COLO668 (cell line): ENCODE results near the gene HCK.
"Not testable (repeated sequence)": the region's sequence is repeated elsewhere in the genome, so short reads cannot be mapped to it uniquely, and the experiment has no call there.

Experiments
- DNase-seq: peaks from one replicate; lab custom pipeline; 2025; ENCODE audit not compliant: unreplicated experiment; lab: John Stamatoyannopoulos, UW

The HCK gene

DNA sequence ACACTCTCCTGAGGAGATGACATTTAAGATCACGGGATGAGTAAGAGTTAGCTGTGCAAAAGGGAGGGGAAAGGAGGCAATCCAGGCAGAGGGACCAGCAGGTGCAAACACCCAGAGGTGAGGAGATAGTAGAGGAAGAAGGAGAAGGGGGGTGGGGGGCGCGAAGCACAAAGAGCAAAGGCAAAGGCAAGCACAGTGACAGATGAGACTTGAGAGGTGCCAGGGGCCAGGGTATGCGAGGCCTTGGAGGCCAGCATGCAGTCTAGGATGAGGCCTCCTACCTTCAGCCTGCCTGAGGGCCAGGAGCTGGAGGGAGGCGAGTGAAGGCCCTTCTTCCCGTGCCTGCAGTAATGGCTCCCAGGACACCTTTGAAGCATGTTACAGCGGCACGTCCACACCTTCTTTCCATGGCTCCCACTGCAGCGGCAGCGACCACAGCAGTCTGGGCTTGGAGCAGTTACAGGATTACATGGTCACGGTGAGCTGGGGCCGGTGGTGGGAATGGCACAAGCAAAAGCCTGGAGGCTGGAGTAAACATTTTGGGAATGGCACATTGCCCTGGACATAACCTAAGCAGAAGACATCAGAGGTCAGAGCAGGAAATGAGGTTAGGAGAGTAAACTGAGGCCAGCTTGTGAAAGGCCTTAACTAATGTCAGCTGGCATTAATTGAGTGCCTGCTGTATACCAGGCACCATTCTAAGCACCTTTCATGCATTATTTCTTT, 23.2 kb upstream of the HCK start:
- DNase-seq = no peak

DNA sequence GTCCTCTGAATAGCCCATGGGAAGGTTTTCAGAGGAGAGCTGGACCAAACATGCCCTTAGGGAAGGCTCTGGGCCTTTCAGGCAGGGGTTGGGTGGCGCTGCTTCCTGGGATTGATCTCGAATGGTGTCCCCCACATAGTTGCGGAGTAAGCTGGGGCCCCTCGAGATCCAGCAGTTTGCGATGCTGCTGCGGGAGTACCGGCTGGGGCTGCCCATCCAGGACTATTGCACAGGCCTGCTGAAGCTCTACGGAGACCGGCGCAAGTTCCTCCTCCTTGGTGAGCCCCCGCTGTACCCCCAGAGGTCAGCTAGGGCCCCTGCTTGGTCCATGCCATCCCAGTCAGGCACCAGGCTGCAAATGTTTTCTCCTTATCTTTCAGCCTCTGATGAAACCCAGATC, 22.5 kb upstream of the HCK start:
- no peak for DNase-seq

DNA sequence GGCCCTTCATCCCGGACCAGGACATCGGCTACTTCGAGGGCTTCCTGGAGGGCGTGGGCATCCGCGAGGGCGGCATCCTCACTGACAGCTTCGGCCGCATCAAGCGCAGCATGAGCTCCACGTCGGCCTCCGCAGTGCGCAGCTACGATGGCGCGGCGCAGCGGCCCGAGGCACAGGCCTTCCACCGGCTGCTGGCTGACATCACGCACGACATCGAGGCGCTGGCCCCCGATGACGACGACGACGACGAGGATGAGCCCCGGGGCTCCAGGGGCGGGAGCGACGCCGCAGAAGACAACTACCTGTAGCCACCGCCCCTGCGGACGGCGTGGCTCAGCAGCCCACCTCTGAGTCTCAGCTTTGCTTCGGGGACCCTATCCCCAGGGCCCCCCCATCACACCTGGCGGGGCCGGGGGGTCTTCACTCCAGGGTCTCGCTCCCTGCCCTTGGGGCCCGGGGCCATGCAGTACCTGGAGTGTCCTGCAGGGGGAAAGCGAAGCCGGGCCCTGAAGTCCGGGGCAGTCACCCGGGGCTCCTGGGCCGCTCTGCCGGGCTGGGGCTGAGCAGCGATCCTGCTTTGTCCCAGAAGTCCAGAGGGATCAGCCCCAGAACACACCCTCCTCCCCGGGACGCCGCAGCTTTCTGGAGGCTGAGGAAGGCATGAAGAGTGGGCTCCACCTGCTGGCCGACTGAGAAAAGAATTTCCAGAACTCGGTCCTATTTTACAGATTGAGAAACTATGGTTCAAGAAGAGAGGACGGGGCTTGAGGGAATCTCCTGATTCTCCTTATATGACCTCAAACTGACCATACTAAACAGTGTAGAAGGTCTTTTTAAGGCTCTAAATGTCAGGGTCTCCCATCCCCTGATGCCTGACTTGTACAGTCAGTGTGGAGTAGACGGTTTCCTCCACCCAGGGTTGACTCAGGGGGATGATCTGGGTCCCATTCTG, 20.8 kb upstream of the HCK start:
- peak; percentile 73 for DNase-seq

DNA sequence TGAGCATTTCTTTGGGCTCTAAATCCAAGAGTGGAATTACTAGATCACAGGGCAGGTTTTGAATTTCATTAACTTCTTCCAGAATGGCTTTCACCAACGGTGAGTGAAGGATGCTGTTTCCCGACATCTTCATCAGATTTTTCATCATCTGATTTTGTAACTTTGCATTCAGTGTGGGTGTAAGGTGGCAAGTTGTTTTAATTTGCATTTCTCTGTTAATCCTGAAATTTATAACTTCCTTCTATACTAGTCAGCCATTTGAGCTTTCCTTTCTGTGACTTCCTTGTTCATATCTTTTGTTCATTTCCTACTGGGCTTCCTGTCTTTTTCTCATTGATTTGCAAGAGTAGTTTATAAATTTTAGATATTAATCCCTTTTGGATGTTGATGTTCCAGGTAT, 18.7 kb upstream of the HCK start:
- no peak for DNase-seq

DNA sequence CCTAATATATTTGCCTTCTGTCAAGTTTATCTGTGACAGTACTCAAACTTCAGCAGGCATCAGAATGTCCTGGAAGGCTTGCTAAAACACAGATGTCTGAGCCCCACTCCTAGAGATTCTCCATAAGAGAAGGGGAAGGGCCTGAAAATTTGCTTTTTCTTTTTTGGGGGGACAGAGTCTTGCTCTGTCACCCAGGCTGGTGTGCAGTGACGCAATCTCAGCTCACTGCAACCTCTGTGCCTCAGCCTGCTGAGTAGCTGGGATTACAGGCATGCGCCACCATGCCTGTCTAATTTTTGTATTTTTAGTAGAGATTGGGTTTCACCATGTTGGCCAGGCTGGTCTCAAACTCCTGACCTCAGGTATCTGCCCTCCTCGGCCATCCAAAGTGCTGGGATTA, 18.3 kb upstream of the HCK start:
- DNase-seq = not testable (repeated sequence)

DNA sequence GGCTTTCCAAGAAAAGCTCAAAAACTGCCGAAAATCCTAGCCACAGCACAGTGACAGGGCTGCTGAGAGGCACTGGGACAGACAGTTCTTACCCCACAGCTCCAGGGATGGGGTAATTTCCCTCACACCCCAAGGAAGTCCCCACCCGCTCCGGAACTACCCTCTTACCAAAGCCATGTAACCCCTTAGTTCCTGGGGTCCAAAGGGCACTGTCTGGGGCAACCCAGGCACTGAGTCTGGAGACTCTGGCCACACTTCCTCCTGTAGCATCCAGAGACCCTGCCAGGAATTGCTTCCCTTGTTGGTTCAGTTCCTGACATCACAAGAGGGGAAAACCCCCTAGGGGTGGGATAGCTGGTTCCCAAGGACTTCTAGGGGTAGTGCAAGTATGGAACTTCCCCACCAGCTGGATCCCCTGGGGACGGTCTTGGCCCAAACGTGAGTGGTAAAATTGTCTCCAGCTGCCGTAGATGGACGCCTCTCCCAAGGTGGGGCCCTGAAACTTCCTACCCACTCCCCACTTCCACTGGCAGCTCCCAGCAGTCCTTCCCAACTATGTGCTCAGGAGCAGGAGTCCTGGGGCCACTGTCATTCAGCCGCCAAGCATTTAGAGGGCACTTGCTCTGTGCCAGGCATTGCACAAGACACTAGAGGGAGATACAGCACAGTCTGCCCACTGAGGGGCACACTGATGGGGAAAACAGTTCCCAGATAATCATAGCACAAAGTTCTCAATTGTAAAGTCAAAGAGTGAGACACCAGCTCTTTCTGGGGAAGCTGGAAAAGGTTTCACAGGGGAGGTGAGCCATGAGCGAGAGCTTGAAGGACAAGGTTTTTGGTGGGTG, 17.2 kb upstream of the HCK start:
- no peak for DNase-seq

DNA sequence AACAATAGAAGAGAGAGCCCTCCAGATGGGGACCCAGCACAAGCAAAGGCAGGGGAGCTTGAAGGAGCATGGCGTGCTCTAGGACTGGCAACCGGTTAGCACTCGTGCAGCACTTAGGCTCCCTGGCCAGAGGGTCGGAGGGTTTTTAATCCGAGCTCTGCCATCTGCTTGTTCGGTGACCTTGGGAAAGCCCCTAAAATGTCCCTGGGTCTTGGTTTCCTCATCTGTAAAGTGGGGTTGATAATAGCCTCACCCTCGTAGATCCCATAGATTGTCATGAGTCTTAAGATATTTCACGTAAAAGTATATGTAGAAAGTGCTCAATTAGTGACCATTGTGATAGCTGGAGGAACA, 16.6 kb upstream of the HCK start:
- DNase-seq = no peak

DNA sequence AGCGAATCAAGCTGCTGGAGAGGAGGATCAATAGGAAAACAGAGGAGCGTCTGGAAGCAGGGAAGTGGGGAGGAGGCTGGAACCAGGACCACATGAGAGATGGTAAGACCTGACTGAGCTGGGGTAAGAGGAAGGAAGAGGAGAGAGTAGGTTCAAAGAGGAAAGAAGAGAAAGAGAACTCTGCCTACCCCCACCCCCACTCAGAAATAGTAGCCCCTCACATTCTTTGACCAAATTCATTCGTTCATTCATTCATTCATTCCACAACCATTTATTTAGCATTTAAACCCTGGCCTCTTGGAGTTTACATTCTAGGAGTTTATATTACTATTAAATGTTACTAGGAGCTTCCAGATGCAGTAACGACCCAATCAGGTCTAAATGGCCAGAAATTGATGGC, 15.8 kb upstream of the HCK start:
- DNase-seq = no peak

DNA sequence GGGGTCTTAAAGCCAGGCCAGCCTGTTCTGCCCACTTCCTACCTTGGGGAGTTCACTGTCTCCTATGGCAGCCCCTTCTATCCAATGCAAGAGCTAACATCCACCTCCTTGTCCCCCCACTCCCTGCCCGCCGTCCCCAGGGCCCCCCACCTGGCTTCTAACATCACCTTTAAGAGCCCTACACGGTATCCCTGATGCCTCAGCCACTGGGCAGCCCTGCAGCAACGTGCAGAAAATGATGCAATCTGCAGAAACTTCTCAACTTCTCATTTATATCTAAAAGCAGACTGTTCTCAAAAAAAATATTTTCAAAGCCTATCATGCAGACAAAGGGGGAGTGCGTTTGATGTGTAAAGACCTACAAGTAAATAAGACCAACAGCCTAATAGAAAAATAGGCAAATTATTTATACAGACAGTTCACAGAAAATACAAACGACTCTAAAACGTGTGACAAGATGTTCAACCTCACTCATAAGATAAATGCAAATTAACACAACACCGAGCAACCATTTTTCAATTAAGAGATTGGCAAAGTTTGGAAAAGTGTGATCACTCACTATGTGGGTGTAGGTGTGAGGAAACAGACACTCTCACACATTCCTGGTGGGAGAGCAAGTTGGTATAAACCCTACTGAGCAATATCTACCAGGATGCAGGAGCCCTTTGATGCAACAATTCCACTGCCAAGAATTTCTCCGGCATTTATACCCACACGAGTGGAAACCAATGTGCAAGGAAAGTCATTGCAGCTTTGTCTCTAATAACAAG, 15.1 kb upstream of the HCK start:
- DNase-seq = no peak

DNA sequence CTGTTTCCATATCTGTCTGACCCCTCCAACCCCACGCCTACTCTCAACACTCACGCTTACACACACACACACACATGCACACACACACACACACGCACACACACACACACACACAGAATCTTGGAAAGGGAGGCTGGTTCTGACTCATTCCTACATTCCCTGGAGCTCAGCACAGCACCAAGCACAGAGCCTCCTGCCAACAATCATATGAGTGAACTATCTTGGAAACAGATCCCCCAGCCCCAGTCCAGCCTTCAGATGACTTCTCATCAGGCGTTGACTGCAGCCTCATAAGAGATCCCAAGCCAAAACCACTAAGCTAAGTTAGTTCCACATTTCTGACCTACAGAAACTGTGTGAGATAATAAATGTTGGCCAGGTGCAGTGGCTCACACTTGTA, 14.1 kb upstream of the HCK start:
- DNase-seq = no peak

DNA sequence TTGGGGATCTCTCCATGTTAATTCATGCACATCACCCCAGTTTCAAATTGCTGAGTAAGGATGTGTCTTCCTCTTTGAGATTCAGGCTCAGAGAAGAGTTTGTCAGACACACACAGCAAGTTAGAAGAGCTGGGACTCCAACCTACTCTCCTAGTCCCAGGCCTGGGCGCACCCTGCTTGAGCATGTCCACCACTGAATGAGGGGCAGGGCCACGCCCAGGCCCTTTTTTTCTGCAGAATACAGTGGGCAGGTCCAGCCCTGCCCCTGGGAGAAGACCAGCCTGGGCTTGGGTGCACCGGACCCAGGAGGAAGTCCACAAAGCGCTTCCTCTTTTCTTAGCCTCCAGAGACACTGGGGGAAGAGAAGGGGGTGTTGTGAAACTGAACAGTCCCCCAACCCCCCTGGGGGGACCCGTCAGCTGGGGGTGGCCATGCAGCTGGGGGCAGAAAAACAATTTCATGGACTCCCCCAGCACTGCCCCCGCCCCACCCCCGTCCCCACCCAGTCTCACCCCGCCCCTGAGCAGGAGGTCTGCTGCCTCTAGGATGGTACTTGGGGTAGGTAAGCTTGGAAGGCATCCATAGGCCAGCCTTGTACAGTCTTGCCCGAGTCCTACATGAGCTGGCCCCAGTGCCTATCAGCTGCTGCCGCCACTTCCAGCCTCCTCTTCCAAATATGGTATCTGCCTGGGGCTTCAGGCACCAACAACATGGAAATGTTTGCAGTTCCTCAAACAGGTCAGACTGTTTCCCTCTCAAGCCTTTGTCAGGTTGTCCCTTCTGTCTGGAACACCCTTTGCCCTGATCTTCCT, 11.7 kb upstream of the HCK start:
- DNase-seq = no peak

DNA sequence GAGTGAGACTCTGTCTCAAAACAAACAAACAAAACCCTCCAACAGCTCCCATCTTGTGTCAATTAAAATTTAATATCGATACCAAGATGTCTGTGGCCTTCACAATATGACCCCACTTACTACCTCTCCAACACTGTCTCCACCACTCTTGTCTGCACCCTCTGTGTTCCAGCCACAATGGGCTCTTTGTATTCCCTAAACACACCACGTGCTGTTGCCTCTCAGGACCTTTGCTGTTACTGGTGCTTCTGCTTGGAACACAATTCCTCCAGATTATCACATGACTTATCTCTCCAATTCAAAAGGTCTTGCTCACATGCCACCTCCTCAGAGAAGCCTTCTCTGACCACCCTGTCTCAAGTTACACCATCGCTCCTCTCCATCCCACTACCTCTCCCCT, 6.0 kb upstream of the HCK start:
- no peak for DNase-seq

DNA sequence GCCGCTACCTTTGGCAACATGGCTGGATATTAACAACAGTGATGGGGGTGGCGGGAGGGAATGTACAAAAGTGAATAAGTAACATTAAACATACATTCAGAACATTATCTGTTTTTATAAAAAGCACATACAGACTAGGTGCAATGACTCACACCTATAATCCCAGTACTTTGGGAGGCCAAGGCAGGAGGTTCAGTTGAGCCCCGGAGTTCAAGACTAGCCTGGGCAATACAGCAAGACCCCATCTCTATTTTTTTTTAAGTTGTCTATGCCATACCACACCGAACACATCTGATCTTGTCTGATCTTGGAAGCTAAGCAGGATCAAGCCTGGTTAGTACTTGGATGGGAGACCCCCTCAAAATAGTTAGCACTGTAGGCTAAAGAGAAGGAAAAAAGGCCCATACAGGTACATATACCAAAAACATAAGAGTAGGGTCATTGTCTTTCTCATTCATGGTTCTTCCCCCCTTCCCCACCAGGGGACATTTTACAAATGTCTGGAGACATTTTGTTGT, 1.7 kb upstream of the HCK start:
- no peak for DNase-seq

DNA sequence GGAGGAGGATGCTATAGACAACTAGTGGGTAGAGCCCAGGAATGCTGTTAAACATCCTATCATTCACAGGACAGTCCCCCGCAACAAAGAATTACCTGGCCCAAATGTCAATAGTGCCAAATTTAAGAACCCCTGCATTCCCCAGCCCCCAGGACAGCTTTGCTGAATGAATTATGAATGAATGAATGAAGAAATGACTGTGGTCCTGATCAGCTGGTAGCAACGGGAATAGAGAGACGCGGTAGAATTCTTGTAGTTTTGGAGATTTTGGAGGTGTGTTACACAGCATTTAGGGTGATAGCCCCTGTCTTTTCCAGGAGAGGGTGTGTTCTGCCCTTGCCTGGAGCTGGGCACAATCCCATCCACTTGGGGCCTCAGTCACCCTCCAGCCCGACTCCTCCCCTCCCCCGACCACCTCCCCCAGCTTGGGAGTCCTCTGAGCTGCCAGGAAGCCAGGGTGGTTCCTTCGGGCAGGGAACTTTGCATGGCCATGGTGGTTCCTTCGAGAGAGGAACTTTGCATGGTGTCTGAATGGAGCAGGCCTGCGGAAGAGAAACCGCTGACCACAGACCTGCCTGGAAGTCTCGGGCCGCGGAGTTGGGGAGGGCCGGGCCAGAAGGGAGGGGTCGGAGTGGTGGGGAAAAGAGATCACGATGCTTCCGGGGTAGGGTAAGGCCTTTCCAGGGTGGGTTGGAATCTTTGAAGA, 1.0 kb upstream of the HCK start:
- DNase-seq = no peak

DNA sequence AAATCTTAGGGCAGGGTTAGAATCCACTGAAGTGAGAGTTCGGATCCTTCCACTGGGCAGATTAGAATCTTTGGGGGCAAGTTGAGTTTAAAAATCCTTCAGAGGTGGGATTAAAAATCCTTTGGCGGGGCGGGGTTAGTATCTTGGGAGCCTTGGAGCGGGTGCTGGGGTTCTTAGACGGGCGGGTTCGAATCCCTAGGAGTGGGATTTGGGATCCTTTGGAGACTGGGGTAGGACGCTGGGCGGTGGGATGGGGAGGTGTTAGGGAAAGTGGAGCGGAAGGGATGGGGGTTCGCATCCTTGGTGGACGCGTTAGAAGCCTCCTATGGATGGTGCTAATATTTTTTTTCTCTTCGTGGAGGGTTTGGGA, 337 bp upstream of the HCK start:
- no peak for DNase-seq

DNA sequence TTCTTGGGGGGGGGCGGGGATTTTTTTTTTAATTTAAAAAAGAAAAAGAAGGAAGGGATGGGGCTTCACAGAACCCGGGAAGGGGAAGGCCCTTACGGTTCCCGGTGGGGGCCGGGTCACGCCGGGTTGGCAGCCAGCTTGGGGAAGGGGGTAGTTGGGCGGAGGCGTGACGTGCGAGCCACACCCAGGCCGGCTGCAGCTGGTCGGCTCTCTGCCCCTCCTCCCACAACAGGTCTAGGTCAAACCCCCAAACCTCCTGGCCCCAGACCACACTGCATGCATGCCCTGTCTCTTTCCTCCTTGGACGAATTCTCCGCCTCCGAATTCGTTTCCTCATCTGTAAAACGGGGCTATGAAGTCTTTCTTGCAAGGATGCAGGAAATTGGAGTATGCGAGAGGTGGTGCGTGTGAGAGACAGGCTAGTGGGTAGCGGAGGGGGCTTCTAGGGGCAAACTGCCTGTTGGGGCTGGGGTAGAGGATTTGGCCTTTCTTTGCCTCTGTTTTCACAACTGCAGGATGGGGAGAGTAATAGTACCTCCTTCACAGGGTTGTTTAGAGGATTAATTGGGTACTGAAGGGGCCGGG, 828 bp downstream of the HCK start:
- DNase-seq = no peak

DNA sequence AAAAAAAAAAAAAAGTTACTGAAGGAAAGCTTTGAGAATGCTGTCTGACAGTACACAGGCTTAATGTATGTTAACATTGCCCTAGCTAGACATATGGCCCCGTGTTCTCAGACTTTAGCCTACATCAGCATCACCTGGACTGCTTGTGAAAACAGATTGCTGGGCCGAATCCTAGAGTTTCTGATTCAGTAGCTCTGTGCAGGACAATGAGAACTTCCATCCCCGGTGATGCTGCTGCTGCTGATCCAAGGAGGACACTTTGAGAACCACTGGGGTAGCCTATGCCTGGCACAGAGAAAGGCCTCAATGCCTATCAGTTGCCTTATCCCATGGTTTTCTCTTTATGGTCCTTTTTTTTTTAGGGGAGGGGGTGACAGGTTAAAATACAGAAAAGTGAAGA, 1.6 kb downstream of the HCK start:
- DNase-seq = no peak

DNA sequence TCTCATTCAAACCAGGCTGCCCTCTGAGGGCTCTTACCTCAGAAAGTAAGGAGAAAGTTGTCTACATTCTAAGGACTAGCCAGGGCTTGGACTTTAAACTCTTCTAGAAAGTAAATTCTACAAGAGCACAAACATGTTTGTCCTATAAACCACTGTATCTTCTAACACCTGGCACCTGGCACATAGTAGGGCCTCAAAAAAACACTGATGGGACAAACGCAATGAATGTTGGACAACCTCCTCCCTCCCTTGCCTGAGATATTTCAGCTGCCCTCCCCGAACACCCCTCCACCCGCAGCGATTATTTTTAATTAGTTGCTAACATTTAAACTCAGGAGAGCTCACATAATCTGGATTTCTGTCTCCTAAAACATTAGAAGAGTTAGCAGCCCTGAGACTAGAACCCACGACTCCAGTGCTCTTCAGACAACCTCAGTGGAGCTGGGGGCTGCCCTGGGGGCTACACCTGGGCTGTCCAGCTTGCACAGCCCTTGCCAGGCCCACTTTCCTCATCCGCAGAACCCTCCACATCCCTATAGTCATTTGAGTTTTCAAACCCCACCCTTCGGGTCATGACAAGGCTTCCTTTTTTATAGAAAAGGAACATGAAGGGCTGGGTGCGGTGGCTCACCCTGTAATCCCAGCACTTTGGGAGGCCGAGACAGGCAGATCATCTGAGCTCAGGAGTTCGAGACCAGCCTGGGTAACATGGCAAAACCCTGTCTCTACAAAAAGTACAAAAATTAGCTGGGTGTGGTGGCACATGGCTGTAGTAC, 4.9 kb downstream of the HCK start:
- no peak for DNase-seq
